Tibial nerve (tissue), 4 donors: Measurements from ENCODE around the gene PLXNC1. TPM values are rescaled to one million over a fixed set of nuclear protein-coding genes. Genes with fewer than 3 reads are reported as not detected.

ENCODE experiments used
- DNase-seq, 2 donors: peaks; one replicate each; pipeline ENCODE4 v3.0.0-alpha.2; 2019; ENCODE audit warnings: low spot score in 2 of 2
- H3K27ac ChIP-seq, 4 donors: fragments of 200-600 bp; sonication (generic) in 3 of 4; one replicate each; pipeline ENCODE4 v1.5.1; 2017 to 2019; ENCODE audit warnings: mild to moderate bottlenecking in 1 of 4
- H3K27me3 ChIP-seq, 2 donors: fragments of 200-600 bp; sonication (generic) in 1 of 2; one replicate each; pipeline versions ENCODE4 v1.5.1 to v1.6.0; 2017 to 2019
- H3K36me3 ChIP-seq, 3 donors: fragments of 200-600 bp; sonication (generic); one replicate each; pipeline ENCODE4 v1.5.1; 2018 to 2019
- H3K4me1 ChIP-seq, 4 donors: fragments of 200-600 bp; sonication (generic) in 3 of 4; one replicate each; pipeline ENCODE4 v1.5.1; 2017 to 2019
- H3K4me3 ChIP-seq, 4 donors: fragments of 200-600 bp; sonication (generic) in 3 of 4; one replicate each; pipeline ENCODE4 v1.5.1; 2017 to 2019; ENCODE audit warnings: mild to moderate bottlenecking in 1 of 4, moderate library complexity in 1 of 4
- H3K9me3 ChIP-seq, 4 donors: fragments of 200-600 bp; sonication (generic) in 3 of 4; one replicate each; pipeline ENCODE4 v1.5.1; 2017 to 2019
- CTCF ChIP-seq, 5 experiments: fragments of 200-600 bp in 3 of 5; fragments of 450-650 bp in 2 of 5; sonication (generic) in 3 of 5; IDR thresholded peaks; one replicate each; pipeline ENCODE4 v1.5.1; 2016 to 2019; ENCODE audit warnings: antibody characterized with exemption in 5 of 5, mild to moderate bottlenecking in 3 of 5, moderate library complexity in 2 of 5
- EP300 ChIP-seq, 2 donors: sonication (generic); formaldehyde crosslinking; IDR thresholded peaks; one replicate each; pipeline ENCODE4 v1.6.1; 2017; ENCODE audit warnings: antibody characterized with exemption in 2 of 2, mild to moderate bottlenecking in 1 of 2
- POLR2A ChIP-seq, 2 donors: fragments of 450-650 bp; IDR thresholded peaks; one replicate each; pipeline ENCODE4 v1.6.1; 2017; ENCODE audit warnings: antibody characterized with exemption in 2 of 2, mild to moderate bottlenecking in 2 of 2, moderate library complexity in 2 of 2
- WGBS, 2 donors: methylation state at CpG; one replicate each; pipeline ENCODE4 v1.1.5; 2018; 5-methylcytosine and 5-hydroxymethylcytosine counted together
- total RNA-seq, 4 donors: library from RNA; depleted of rRNA; stranded (reverse); fragments of >200 nt; gene quantifications; one replicate each; pipeline ENCODE4 v1.1.0, GENCODE V29; 2016

Gene PLXNC1
- total RNA-seq, 4 donors from 2014 or later, result 9.0 to 20.8 (median 11.4) TPM

- H3K36me3 ChIP-seq, result peaks cover 0 to 78% (median 11%) of the 10 kb centered on the region in 3 donors
- no peak overlapping the region for H3K27ac ChIP-seq
- no peaks in the 10 kb centered on the region for H3K27me3 ChIP-seq
- H3K4me3 ChIP-seq, result no peak overlapping the region
- no peak for TF ChIP-seq EP300 (IDR thresholded peaks at IDR 0.05)
- TF ChIP-seq CTCF (IDR thresholded peaks at IDR 0.05), result no peak
- no peak for TF ChIP-seq POLR2A (IDR thresholded peaks at IDR 0.05)
- DNase-seq, result no peak
- no peaks in the 10 kb centered on the region for H3K4me1 ChIP-seq
- H3K9me3 ChIP-seq, result peaks cover 0 to 7% (median 0%) of the 10 kb centered on the region in 4 donors
- 89 to 100% methylated on average over 1 of the region's 1 CpG for WGBS, 2 donors
Measured at GRCh38 chr12:94326234-94326633, 177.9 kb downstream of the PLXNC1 start.

DNA sequence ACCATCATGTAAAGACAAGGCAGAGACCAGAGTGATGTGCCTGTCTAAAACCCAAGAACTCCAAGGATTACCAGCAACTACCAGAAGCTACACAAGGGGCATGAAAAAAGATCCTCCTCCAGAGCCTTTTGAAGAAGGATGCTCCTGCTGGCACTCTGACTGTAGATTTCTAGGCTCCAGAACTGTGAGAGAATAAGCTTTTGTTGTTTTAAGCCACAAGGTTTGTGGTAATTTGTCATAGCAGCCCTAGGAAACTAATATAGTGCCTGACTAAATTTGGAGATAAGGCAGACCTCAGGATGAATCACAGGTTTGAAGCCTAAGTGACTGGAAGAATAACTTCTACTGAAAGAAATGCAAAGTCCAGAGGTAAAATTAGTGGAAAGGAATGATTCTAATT, 178.3 kb downstream of the PLXNC1 start:
- Histone ChIP-seq H3K36me3 (peaks cover 0 to 77% (median 11%) of the 10 kb centered on the region in 3 donors), H3K27me3 (no peaks in the 10 kb centered on the region), H3K9me3 (peaks cover 0 to 2% (median 0%) of the 10 kb centered on the region in 4 donors), H3K27ac (no peak overlapping the region), H3K4me3 (no peak overlapping the region), H3K4me1 (no peaks in the 10 kb centered on the region)
- no peak for DNase-seq
- no peak for TF ChIP-seq CTCF (IDR thresholded peaks at IDR 0.05)
- TF ChIP-seq POLR2A (IDR thresholded peaks at IDR 0.05), result no peak
- no peak for TF ChIP-seq EP300 (IDR thresholded peaks at IDR 0.05)

DNA sequence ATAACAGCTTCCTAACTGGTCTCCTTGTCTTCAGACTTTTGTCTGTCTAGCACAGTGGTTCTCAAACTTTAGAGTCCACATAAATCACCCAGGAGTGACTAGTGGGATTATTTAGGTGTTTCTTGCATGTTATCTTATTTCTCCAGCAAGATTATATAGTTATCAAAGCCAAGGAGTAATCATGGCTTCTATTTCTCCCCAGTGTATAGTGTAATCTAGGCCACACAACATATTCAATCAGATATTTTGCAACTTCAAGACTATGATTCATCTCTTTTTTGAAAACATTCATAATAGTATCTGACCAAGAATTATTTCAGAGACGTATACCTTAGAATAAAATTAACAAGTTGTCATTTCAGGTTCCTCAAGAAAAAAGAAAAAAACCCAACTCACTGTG, 179.4 kb downstream of the PLXNC1 start:
- 81 to 85% methylated on average over 1 of the region's 1 CpG for WGBS, 2 donors

DNA sequence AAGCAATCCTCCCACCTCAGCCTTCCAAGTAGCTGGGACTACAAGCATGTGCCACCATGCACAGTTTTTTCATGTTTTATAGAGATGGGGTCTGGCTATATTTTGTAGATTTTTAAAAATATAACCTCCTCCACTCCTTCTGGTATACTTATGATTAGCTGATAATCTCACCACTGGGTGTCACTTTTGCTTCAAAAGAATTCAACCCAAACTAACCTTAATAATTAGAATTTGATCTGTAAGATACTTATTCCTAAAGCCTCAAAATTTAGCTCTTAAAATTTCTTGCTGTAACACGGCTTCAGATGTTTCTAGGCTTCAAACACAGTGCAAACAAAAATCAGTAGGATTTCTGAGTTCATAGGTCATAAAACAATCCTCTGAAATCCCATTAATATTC, 181.0 kb downstream of the PLXNC1 start:
- no peaks in the 10 kb centered on the region for H3K4me1 ChIP-seq
- H3K27me3 ChIP-seq, result no peaks in the 10 kb centered on the region
- TF ChIP-seq EP300 (IDR thresholded peaks at IDR 0.05) (no peak), CTCF (IDR thresholded peaks at IDR 0.05) (no peak), POLR2A (IDR thresholded peaks at IDR 0.05) (no peak)
- H3K9me3 ChIP-seq, result no peaks in the 10 kb centered on the region
- whole genome bisulfite sequencing, 2 donors, result 76 to 90% methylated on average over 1 of the region's 1 CpG
- peaks cover 0 to 54% (median 0%) of the 10 kb centered on the region in 3 donors for H3K36me3 ChIP-seq
- no peak overlapping the region for H3K4me3 ChIP-seq
- DNase-seq, result no peak
- no peak overlapping the region for H3K27ac ChIP-seq

More for the DNA sequence above, 179.4 kb downstream of the PLXNC1 start:
- H3K27me3 ChIP-seq, result no peaks in the 10 kb centered on the region
- H3K36me3 ChIP-seq, result peaks cover 0 to 68% (median 4%) of the 10 kb centered on the region in 3 donors
- H3K4me1 ChIP-seq, result no peaks in the 10 kb centered on the region
- no peaks in the 10 kb centered on the region for H3K9me3 ChIP-seq
- H3K4me3 ChIP-seq, result no peak overlapping the region
- H3K27ac ChIP-seq, result no peak overlapping the region
- TF ChIP-seq EP300 (IDR thresholded peaks at IDR 0.05) (no peak), POLR2A (IDR thresholded peaks at IDR 0.05) (no peak), CTCF (IDR thresholded peaks at IDR 0.05) (no peak)
- no peak for DNase-seq

DNA sequence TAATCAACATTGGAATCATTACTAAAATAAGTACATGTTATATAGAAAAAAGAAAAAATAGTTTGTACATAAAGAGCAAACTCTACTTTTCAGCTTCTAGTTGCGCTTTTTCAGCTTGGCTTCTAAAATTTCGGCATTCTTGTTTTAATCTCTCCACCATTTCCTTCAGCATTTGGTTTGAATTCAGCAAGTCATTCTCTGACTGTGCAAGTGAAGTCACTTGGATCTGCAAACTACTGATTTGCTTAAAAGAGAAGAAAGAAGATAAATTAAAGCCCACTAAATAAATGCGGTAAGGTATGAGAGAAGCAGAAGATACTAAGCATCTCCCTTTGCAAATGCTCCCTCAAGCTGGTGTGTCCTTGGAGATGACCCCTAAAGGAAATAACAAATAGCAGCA, 185.0 kb downstream of the PLXNC1 start:
- DNase-seq, result no peak
- H3K9me3 ChIP-seq, result no peaks in the 10 kb centered on the region
- no peaks in the 10 kb centered on the region for H3K4me1 ChIP-seq
- no peak overlapping the region for H3K27ac ChIP-seq
- TF ChIP-seq CTCF (IDR thresholded peaks at IDR 0.05), result no peak
- no peak for TF ChIP-seq POLR2A (IDR thresholded peaks at IDR 0.05)
- TF ChIP-seq EP300 (IDR thresholded peaks at IDR 0.05), result no peak
- WGBS, 2 donors, result 91 to 97% methylated on average over 3 of the region's 3 CpGs
- no peak overlapping the region for H3K4me3 ChIP-seq
- H3K27me3 ChIP-seq, result no peaks in the 10 kb centered on the region
- peaks cover 0 to 19% (median 0%) of the 10 kb centered on the region in 3 donors for H3K36me3 ChIP-seq
